Testis (tissue), 2 donors: ENCODE data around the gene INTS2.

ENCODE experiments used
- POLR2A ChIP-seq: fragments of 450-650 bp; IDR thresholded peaks from one replicate; pipeline ENCODE4 v1.6.1; 2017; ENCODE audit warnings: antibody characterized with exemption, mild to moderate bottlenecking, moderate library complexity
- TF ChIP-seq, protein P1 (sequence below), 3 experiments: fragments of 450-650 bp in 2 of 3; fragments of 200-600 bp in 1 of 3; sonication (generic) in 1 of 3; IDR thresholded peaks; one replicate each; pipeline ENCODE4 v1.5.1; 2016 to 2019; ENCODE audit warnings: antibody characterized with exemption in 3 of 3, mild to moderate bottlenecking in 2 of 3, moderate library complexity in 1 of 3

DNA sequence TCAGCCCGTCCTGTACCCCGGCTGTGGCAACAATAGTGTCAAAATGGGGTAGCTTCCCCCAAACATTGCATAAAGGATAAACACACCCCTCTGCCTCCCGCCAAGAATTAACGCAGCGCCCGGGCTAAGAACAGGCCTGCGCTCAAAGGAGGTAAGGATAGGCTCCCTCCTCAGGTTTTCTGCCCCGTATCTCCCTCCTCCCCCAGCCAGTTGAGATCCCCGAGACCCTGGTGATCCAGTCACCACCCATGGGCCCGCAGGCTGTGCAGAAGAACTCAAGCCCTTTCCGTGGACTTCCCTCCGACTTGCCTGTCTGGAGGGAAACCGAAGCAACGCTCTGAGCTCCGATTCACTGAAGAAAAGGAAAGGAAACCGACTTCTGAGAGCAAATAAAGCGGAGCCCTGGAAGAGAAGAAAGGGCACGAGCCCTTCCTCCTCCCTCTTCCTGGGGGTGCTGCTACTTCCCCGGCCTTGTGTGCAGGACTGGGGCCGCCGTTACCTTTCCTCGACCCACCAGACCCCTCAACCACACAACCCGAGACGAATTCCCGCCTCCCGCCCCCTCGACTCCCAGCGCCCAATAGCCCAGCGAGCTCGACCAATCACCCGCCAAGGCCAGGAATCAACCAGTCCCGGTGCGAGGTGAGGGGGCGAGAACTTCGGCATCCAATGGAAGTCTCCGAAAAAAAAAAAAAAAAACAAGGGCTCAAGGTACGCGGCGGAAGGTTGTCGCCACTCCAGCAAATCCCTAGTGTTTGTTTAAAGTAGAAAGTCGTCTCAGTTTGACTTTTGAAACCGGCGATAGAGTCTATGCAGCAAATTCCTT, 64.6 kb downstream of the INTS2 start, which contains the start of gene BRIP1:
- TF ChIP-seq, protein P1, sequence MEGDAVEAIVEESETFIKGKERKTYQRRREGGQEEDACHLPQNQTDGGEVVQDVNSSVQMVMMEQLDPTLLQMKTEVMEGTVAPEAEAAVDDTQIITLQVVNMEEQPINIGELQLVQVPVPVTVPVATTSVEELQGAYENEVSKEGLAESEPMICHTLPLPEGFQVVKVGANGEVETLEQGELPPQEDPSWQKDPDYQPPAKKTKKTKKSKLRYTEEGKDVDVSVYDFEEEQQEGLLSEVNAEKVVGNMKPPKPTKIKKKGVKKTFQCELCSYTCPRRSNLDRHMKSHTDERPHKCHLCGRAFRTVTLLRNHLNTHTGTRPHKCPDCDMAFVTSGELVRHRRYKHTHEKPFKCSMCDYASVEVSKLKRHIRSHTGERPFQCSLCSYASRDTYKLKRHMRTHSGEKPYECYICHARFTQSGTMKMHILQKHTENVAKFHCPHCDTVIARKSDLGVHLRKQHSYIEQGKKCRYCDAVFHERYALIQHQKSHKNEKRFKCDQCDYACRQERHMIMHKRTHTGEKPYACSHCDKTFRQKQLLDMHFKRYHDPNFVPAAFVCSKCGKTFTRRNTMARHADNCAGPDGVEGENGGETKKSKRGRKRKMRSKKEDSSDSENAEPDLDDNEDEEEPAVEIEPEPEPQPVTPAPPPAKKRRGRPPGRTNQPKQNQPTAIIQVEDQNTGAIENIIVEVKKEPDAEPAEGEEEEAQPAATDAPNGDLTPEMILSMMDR (IDR thresholded peaks at IDR 0.05) = no peak
- no peak for TF ChIP-seq POLR2A
